T-helper 9 cell (primary cell): ENCODE measurements around the gene EWSR1.

ENCODE experiments used
- DNase-seq: peaks from one replicate; pipeline ENCODE4 v3.0.0-alpha.2; 2020

EWSR1 gene

DNA sequence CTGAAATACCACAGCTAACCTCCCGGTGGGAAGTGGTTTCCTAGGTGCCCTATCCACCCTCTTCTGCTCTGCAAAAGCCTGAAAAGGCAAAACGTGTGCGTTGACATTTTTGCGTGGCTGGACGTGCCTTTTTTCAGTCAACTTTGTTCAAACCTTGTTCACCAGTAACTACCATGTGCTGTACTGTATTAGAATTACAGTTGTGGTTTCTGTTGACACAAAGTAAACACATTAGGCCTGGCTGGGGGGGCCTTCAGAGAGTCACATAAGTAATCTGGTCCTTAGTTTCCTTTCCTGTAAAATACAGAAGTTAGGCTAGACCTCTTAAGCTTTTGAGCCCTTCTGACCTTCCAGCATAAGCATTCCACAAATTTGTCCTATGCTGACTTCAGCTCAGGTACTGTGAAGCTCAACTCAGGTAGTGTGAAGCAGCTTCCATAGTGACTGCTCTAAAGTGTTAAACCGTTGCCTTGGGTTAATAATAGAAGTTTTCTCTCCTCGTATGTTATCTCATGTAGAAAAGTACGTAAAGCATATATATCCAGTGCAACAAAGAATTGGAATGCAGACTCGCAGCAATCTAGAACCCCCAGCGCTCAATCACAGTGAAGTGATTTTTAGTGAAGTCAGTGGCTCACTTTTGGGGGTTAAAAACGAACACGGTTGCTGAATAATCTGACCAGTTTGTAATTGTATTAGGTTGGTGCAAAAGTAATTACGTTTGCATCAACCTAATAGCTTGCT is 1.8 kb downstream of the EWSR1 start:
- DNase-seq = no peak

DNA sequence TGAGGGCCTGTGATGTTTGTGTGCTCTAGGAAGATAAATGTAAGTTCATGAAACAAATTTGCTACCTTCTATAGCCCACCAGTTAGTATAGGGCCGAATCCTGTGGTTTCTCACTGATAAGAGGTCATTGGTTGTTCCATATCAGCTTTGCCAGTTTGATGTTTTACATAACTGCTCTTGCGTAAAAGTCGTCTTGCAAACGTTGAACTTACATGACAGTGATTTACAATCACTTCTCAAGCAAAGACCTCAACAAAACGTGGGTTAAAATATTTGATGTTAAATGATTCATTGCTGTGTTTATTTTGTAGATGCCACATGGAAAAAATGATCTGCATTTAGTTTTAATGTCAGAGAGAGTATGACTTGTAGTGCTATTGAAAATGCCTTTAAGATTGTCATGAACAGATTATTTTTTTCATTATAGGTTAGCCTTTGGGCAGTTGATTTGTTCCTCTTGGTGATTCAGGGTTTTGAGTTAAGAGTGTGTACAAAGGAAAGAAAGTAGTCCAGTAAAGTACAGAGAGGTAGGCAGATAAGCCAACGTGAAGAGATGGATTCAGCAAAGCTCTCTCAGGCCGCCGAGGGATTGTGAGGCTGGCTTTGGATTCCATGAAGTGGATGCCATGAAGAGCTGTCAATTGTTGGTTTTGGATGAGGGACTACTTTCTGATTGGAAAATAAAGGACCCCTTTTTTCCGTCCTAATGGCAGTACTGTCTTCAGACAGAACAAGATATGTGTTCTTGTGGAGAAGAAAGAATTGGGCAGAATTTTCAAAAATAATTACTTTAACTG is 2.6 kb downstream of the EWSR1 start:
- no peak for DNase-seq

GRCh38 chr22:29272624-29273023 is 4.6 kb downstream of the EWSR1 start:
- no peak for DNase-seq

GRCh38 chr22:29275167-29275566 is 7.1 kb downstream of the EWSR1 start:
- DNase-seq = no peak

DNA sequence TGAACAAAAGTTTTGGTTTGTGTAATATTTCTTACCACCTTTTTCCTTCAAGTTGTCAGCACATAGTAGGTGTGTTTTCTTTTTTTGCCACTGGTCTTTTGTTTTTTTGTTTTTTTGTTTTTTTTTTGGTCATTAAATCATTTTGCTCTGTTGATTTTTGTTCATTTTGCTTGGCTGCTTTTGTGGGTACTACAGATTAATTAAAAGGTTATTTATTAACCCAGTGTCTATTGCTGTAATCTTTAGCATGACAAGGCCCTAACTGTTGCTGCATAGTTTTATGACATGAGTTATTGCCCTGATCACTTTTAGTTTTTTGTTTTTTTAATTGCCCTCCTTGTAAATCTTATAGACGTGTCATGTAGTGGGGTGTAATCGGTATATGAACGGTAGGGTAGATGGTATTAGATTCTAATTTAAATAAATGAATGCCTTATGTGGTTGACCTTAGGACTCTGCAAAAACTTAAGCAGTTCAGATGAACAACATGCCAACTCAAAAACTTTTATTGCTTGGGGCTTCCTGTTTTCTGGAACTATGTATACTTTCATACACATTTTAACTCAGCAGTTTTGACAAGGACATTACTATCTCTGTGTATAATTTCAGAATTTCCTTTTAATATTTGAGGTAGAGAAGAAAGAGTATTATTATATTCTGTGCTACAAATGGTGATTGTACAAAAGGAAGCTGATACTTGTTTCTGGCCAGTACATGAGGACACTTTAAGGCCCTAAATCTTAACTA is 7.9 kb downstream of the EWSR1 start:
- no peak for DNase-seq

DNA sequence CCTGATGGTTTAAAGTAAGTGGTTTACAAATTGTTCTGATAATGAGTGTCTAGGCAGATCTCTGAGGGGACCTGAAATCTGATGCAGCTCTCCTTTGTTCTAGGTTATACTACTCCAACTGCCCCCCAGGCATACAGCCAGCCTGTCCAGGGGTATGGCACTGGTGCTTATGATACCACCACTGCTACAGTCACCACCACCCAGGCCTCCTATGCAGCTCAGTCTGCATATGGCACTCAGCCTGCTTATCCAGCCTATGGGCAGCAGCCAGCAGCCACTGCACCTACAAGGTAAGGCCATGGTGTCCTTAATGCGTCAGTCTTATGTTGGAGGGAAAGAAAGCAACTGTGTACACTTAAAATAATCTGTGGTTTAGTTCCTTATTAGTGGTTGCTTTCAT is 9.9 kb downstream of the EWSR1 start:
- DNase-seq = no peak

DNA sequence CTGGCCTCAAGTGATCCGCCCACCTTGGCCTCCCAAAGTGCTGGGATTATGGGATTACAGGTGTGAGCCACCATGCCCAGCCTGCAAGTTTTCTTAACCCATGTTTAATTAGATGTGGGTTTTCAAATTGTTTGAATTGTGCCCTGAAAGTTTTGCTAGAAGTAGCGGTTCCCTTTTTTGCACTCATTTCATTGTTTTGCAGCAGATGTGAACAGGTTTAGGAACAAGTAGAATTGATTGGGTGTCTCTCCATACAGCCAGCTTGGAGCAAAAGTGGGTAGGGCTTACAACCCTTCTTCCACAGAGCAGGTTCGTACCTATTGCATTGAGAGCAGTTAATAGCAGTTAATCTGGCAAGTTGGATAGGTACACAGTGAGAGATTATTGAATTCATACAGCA is 16.1 kb downstream of the EWSR1 start:
- DNase-seq = no peak

GRCh38 chr22:29288837-29289236 is 20.8 kb downstream of the EWSR1 start:
- DNase-seq = no peak

DNA sequence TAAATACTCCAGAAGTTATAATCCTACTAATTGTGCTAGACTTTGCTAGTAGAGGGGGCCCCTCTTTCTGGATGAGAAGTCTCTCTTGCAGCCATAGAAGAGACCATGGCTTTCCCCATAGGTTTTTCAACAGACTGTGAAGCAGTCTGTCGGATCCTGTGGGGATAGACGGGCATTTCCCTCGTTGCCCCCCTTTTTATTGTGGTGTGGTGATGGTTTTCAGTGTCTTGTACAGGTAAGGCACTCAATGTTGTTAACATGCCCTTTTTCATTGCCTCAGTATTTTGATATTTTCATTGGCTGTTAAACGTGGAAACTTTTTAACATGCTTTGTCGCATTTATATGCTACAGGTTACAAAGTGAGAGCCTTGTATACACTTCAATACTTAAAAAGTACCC is 22.0 kb downstream of the EWSR1 start:
- no peak for DNase-seq

GRCh38 chr22:29291215-29291614 is 23.1 kb downstream of the EWSR1 start:
- no peak for DNase-seq

DNA sequence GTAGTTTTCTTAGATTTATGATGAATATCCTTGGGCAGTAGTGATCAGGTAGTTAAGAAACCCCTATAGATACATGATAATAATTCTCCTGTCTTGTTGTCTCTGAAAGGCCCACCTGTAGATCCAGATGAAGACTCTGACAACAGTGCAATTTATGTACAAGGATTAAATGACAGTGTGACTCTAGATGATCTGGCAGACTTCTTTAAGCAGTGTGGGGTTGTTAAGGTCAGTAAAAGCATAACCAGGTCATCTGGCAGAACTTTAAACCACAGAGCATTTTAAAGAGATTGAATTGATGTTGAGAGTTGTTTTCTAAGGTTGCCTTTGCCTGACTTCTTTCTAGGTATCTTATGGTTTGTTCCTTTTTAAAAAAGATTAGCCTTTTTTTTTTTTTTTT is 24.3 kb downstream of the EWSR1 start:
- DNase-seq = no peak

DNA sequence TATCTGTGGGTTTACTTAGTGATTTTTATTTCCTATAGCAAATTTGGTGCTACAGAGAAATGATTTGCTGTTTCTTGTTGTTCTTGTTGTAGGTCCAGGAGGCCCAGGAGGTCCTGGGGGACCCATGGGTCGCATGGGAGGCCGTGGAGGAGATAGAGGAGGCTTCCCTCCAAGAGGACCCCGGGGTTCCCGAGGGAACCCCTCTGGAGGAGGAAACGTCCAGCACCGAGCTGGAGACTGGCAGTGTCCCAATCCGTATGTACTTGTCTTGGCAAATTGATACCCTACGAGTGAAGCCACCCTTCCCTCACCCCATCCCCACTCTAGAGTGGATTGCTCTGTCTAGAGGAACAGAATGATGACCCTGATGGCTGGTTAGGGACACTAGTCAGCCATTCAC is 30.6 kb downstream of the EWSR1 start:
- DNase-seq = no peak

DNA sequence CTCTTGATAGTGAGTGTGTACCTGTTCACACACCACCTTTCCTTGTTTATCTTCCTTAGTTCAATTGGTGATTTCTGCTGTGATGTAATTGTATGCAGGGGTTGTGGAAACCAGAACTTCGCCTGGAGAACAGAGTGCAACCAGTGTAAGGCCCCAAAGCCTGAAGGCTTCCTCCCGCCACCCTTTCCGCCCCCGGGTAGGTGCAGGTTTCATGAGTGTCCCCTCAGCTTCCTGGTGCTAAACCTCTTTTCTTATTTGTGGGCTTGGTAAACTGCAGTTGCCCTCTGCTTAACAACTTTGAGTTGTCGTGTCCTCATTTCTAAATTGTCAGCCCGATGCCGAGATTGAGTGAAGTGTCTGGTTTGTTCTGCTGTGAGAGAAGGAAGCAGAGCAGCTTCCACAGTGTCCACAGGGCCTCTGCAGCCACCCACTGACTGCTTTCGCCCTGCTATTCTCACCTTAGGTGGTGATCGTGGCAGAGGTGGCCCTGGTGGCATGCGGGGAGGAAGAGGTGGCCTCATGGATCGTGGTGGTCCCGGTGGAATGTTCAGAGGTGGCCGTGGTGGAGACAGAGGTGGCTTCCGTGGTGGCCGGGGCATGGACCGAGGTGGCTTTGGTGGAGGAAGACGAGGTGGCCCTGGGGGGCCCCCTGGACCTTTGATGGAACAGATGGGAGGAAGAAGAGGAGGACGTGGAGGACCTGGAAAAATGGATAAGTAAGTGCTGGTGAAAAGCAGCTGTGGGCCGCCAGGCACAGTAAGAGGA is 31.2 kb downstream of the EWSR1 start:
- no peak for DNase-seq

- no peak for DNase-seq
Observed at GRCh38 chr22:29300467-29300806, 32.4 kb downstream of the EWSR1 start.

- DNase-seq = no peak
Observed at GRCh38 chr22:29300807-29301601, 32.9 kb downstream of the EWSR1 start.

- no peak for DNase-seq
Observed at GRCh38 chr22:29301716-29302401, 33.8 kb downstream of the EWSR1 start.

DNA sequence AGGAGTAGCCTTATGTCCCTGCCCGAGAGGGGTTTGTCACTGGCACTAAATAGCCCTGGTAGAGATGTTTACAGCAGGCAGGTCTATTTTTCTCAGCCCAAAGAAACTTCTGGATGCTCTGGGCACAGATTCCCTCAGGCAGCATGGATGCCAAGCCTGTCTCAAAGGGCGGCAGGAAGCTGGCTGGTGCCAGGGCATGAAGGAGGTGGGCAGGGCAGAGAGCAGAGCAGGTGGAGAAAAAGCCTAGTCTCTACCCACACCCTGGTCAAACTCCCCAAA is 34.3 kb downstream of the EWSR1 start:
- no peak for DNase-seq

DNA sequence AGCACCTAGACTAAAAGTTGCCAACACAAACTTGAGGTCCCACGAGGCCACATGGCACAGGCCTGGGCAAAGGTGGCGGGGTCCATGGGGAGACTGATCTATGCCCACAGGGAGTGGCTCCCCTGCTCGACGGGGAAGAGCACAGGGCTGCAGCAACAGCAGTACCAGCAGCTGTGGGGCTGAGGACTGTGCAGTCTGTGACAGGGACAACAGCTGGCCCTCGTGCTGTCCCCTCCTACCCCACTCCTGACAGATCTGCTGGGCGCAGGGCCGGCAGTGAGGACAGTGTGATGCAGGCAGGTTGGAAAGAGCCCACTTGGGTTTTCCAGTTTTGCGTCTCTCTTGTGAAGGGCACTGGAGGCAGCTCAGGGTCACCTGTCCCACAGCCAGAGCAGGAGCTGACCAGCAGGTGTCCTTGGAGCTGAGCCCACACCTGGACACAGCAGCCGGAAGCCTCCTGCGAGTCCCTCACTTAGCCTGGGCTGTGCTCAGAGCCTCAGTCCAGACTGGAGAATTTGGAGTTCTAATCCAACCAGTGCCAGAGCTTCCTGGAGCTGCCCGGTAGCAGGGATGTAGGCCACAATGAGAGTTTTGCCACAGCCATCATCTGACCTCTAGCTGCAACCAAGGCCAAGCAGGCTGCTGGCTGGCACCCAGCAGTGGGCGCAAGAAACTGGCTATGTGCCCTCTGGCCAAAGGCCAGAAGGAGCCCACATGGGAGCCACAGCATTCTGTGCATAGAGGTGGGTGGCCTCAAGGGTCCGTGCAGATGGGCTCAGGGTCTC is 34.8 kb downstream of the EWSR1 start:
- no peak for DNase-seq

DNA sequence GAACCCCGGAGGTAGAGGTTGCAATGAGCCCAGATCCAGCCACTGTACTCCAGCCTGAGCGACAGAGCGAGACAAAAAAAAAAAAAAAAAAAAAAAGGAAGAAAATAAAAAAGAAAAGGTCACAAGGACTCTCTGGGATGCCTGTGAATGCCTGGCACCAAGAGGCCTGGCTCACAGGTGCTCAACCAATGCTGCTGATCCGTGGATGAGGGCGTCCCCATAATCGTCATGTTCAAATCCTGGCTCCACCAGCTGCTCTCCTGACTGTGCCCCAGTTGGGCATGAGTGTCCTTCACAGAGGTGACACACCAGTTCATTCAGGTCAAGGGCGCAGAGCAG is 37.7 kb downstream of the EWSR1 start:
- no peak for DNase-seq

DNA sequence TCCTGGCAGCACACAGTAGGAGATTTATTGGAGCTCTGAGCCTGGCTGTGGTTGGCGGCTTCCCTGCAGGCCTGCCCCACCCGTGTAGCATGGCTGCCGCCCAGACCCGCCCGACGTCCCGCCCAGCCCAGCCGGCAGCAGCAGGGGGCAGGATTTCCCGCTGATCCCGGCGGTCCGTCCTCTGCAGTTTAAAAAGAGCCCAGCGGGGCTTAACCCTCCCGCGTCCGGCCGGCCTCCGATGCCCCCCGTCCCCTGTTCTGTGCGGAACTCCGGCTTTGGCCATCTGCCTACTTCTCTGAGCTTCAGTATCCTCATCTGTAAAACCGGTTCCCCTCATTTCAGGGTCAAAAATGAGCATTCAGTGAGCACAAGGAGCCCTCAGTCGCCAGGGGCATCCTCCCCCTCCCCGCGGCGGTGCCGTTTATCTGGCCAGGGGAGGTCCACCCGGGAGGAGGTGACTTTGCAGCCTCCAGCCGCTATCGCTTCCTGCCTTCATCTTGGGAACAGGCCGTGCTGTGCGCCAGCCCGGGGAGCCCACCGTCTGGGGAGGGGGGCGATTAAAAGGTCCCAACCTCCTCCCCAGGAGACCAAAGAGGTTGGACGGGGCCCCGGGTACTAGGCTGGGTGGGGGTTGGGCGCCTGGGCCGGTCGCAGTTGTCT is 38.2 kb downstream of the EWSR1 start, which contains the start of gene GAS2L1:
Gene GAS2L1, plus strand, starts transcription at position 476 of the 660 bp plus-strand sequence. CDS start 1,456 bp downstream, outside the sequence.
- peak; percentile 23 for DNase-seq
